A549 treated with ZK216348 at 1 μM for 4 hours (cell line): ENCODE measurements around the gene ST3GAL4. TPM values are rescaled to one million over a fixed set of nuclear protein-coding genes. Genes with fewer than 3 reads are reported as not detected.

Experiments used
- total RNA-seq: library from RNA; stranded (reverse); fragments of 200-300 nt; extraction: Qiagen RNA extraction; gene quantifications from 5 replicates; pipeline ENCODE4 v1.2.3, GENCODE V29; 2022; ENCODE audit warnings: low read depth

The ST3GAL4 gene, protein sequence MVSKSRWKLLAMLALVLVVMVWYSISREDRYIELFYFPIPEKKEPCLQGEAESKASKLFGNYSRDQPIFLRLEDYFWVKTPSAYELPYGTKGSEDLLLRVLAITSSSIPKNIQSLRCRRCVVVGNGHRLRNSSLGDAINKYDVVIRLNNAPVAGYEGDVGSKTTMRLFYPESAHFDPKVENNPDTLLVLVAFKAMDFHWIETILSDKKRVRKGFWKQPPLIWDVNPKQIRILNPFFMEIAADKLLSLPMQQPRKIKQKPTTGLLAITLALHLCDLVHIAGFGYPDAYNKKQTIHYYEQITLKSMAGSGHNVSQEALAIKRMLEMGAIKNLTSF
- 21.1 to 27.7 TPM (median 27.1 TPM) in 5 replicates for total RNA-seq

GRCh38 chr11:126355324-126355925 is at the start of gene ST3GAL4:
ST3GAL4 (plus strand) TSS chr11:126355686; CDS start chr11:126406156, 50,470 bp downstream.

Other genes with a start within 250 kb of the ST3GAL4 start
- gene RPUSD4, start 144.0 kb upstream of the ST3GAL4 start, total RNA-seq, result 14.8 to 18.8 TPM (median 18.5 TPM) in 5 replicates
- gene FAM118B, start 143.9 kb upstream of the ST3GAL4 start, total RNA-seq, result 15.3 to 20.1 TPM (median 16.1 TPM) in 5 replicates
- gene SRPRA, start 86.8 kb upstream of the ST3GAL4 start, total RNA-seq, result 56.1 to 66.9 TPM (median 58.9 TPM) in 5 replicates
- gene FOXRED1, start 86.5 kb upstream of the ST3GAL4 start, total RNA-seq, result 17.2 to 24.4 TPM (median 22.5 TPM) in 5 replicates
- gene TIRAP, start 72.6 kb upstream of the ST3GAL4 start, total RNA-seq, result 5.9 to 7.3 TPM (median 6.9 TPM) in 5 replicates
- 14.1 to 18.6 TPM (median 17.9 TPM) in 5 replicates for gene DCPS, start 51.6 kb upstream of the ST3GAL4 start, total RNA-seq